Spleen (tissue), 7 donors: ENCODE data around the gene CCDC175.

Experiments
- CTCF ChIP-seq, 11 experiments: fragments of 200-600 bp in 7 of 11; fragments of 450-650 bp in 4 of 11; sonication (generic) in 4 of 11; IDR thresholded peaks in 8 of 11; conservative IDR thresholded peaks in 3 of 11; 1 replicate in 7 of 11; 2 replicates in 4 of 11; pipeline versions ENCODE4 v1.4.0 to v1.8.0; 2016 to 2021; ENCODE audit warnings: antibody characterized with exemption in 11 of 11, inconsistent platforms in 4 of 11, mild to moderate bottlenecking in 1 of 11
- POLR2A ChIP-seq, 3 donors: fragments of 450-650 bp; IDR thresholded peaks; one replicate each; pipeline ENCODE4 v1.5.1; 2017; ENCODE audit warnings: antibody characterized with exemption in 3 of 3, mild to moderate bottlenecking in 1 of 3
- POLR2AphosphoS5 ChIP-seq, 3 donors: sonication (generic); formaldehyde crosslinking; IDR thresholded peaks; one replicate each; pipeline ENCODE4 v1.5.1; 2017; ENCODE audit warnings: antibody characterized with exemption in 3 of 3
- donor health status: DM: no; HTN: no; CAD: no; lungs with moderate emphysema.
- donor health status: DM: no; HTN: no; CAD: no.
- donor health status: DM: no; HTN: no; CAD: no.

- TF ChIP-seq CTCF (IDR thresholded peaks at IDR 0.05 in 8 of 11, conservative IDR thresholded peaks at IDR 0.05 in 3 of 11) (no peak), POLR2A (IDR thresholded peaks at IDR 0.05) (no peak), POLR2AphosphoS5 (IDR thresholded peaks at IDR 0.05) (no peak)
These were observed 11.5 kb downstream of the CCDC175 start for GRCh38 chr14:59565087-59565486.
